Mucosa of stomach (tissue), 1 donor: ENCODE results near the gene HNRNPUL1.

Experiments
- H3K27me3 ChIP-seq: one replicate; pipeline ENCODE4 v1.7.0; 2013; ENCODE audit warnings: mild to moderate bottlenecking, low read length; ENCODE audit not compliant: control insufficient read depth, insufficient read depth
- H3K36me3 ChIP-seq: one replicate; pipeline ENCODE4 v1.7.0; 2013; ENCODE audit warnings: low read length; ENCODE audit not compliant: control insufficient read depth, insufficient read depth
- H3K4me1 ChIP-seq: one replicate; pipeline ENCODE4 v1.7.0; 2013; ENCODE audit warnings: mild to moderate bottlenecking, low read length; ENCODE audit not compliant: control insufficient read depth, insufficient read depth
- H3K4me3 ChIP-seq: one replicate; pipeline ENCODE4 v1.7.0; 2013; ENCODE audit warnings: low read length
- H3K9ac ChIP-seq: one replicate; pipeline ENCODE4 v1.7.0; 2013; ENCODE audit warnings: mild to moderate bottlenecking, low read length, moderate library complexity
- H3K9me3 ChIP-seq: one replicate; pipeline ENCODE4 v1.7.0; 2013; ENCODE audit warnings: mild to moderate bottlenecking, low read length, moderate library complexity; ENCODE audit not compliant: control insufficient read depth
- donor health status: Pancreatic carcinoma.

Gene HNRNPUL1

DNA sequence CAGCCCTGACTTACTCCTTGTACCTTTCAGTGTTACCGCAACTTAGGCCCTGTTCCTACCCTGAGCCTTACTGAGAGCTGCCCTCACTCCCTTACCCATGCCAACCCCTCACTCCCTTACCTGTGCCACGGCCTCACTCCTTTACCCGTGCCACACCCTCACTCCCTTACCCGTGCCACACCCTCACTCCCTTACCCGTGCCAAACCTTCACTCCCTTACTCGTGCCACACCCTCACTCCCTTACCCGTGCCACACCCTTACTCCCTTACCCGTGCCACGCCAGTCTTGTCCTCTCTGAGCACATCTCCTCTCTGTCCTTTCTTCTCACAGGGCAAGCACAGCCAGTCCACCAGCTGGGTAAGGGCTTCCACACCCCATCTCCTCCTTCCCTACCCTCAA lies 24.8 kb upstream of the HNRNPUL1 start:
- Histone ChIP-seq H3K4me3 (no peak overlapping the region), H3K4me1 (peaks cover 8% of the 10 kb centered on the region), H3K9me3 (no peaks in the 10 kb centered on the region), H3K36me3 (no peaks in the 10 kb centered on the region), H3K27me3 (peaks cover 7% of the 10 kb centered on the region), H3K9ac (no peak overlapping the region)

DNA sequence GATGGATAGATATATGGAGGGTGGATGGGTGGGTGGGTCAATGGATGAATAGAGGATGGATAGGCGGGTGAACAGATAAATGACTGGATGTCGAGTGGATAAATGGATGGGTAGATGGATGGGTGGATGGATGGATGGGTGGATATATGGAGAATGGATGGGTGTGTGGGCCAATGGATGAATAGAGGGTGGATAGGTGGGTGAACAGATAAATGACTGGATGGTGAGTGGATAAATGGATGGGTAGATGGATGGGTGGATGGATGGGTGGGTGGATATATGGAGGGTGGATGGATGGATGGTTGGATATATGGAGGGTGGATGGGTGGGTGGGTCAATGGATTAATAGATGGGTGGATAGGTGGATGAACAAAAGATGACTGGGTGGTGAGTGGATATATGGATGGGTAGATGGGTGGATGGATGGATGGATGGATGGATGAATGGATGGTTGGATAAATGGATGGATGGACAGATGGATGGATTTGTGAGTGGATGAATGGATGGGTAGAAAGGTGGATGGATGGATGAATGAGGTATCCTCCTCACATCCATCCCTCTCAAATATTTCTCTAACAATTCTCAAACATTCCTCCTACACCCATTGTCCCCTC lies 24.1 kb upstream of the HNRNPUL1 start:
- H3K9ac ChIP-seq = no peak overlapping the region
- no peaks in the 10 kb centered on the region for H3K9me3 ChIP-seq
- H3K36me3 ChIP-seq = no peaks in the 10 kb centered on the region
- H3K27me3 ChIP-seq = peaks cover 7% of the 10 kb centered on the region
- H3K4me3 ChIP-seq = no peak overlapping the region
- peaks cover 8% of the 10 kb centered on the region for H3K4me1 ChIP-seq

DNA sequence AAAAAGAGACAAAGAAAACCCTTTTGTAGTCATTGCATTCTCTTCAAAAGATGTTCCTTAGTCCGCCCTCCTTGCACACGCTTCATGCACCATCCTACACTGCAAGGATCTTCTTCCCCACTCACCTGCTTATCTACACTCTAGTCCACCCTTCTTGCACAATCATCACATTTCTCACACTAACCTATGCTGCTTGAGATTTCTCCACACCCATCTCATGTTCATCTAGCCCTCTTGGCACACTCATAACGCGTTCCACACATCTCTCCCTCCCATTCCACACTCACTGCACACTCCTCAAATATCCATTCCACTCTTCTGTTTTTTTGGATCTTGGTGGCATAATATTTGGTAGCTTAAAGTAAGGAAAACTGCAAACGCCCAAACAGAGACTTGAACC lies 22.3 kb upstream of the HNRNPUL1 start:
- Histone ChIP-seq H3K9me3 (no peaks in the 10 kb centered on the region), H3K9ac (no peak overlapping the region), H3K4me3 (no peak overlapping the region), H3K36me3 (no peaks in the 10 kb centered on the region), H3K27me3 (peaks cover 7% of the 10 kb centered on the region), H3K4me1 (peaks cover 8% of the 10 kb centered on the region)

DNA sequence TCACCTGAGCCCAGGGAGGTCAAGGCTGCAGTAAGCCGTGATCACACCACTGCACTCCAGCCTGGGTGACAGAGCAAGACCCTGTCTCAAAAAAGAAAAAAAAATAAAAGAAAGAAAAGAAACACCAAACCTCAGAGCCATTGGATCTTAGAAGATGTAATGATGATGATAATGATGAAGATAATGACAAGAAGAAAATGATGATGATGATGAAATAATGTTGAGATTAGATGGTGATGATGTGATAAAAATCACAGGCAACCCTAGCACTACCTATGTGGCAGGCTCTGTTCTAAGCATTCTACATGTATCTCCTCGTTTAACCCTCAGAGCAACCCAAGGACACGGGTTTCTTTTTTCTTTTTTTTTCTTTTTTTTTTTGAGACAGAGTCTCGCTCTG lies 20.1 kb upstream of the HNRNPUL1 start:
- H3K4me1 ChIP-seq = peaks cover 5% of the 10 kb centered on the region
- no peaks in the 10 kb centered on the region for H3K36me3 ChIP-seq
- peaks cover 3% of the 10 kb centered on the region for H3K27me3 ChIP-seq
- no peaks in the 10 kb centered on the region for H3K9me3 ChIP-seq
- no peak overlapping the region for H3K4me3 ChIP-seq
- no peak overlapping the region for H3K9ac ChIP-seq

DNA sequence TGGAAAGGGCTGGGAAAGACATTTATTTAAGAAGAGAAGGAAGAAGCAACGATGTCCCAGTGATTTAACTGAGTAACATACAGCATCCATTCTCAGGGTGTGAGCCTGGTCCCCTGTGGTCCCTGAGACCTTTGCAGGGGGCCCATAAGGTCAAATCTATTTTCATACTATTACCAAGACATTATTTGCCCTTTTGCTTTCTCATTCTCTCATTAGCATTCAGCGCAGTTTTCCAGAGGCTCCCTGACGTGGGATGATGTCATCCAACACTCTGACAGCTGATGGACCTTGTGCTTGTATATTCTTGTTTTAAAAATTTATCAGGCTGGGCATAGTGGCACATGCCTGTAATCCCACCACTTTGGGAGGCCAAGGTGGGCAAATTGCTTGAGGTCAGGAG lies 18.3 kb upstream of the HNRNPUL1 start:
- Histone ChIP-seq H3K9me3 (no peaks in the 10 kb centered on the region), H3K36me3 (no peaks in the 10 kb centered on the region), H3K27me3 (no peaks in the 10 kb centered on the region)

DNA sequence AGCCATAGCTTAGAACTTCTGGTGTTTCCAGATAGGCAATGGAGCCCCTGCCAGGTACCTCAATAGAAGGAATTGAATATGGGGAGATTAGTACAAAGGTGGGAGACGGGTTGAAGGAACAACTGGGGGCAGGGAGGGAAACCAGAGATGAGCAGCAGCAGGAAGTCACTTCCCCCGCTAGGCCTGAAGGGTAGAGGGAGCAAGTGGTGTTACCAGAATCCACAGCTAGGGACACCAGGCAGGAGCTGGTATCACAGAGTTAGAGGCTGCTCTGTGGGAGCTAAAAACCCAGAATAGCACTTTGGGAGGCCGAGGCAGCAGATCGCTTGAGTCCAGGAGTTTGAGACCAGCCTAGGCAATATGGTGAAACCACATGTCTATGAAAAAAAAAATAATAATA lies 15.3 kb upstream of the HNRNPUL1 start:
- no peak overlapping the region for H3K4me3 ChIP-seq
- H3K36me3 ChIP-seq = no peaks in the 10 kb centered on the region
- no peaks in the 10 kb centered on the region for H3K4me1 ChIP-seq
- no peaks in the 10 kb centered on the region for H3K27me3 ChIP-seq
- H3K9ac ChIP-seq = no peak overlapping the region
- H3K9me3 ChIP-seq = no peaks in the 10 kb centered on the region

More for the DNA sequence above, 18.3 kb upstream of the HNRNPUL1 start:
- no peaks in the 10 kb centered on the region for H3K4me1 ChIP-seq
- H3K4me3 ChIP-seq = no peak overlapping the region
- H3K9ac ChIP-seq = no peak overlapping the region

DNA sequence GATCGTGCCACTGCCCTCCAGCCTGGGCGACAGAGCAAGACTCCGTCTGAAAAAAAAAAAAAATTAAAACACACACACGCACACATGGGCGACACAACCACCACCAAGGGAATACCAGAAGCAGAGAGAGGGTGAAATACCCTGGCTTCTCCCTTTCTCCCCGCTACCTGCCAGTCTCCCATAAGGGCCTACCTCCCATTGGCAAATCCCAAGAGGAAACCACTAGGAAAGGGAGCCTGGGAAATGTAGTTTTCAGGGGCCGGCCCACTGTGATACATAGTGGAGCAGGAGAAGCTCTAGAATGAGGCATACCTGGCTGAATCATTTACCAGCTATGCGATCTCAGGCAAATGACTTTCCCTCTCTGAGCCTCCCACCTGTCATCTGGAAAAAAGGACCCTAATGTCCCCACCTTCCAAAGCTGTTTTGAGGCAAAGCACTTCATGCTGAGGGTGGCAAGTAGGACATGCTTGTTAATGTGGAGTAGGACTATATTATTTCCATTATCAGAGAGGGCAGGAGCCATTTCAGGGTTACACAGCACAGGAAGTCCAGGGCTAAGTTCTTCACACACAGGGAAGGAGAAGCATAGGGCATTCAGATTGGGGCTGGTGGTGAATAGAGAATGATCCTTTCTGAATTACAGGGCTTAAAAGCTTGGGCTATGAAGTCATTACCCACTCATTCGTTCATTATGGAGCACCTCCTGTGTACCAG lies 14.3 kb upstream of the HNRNPUL1 start:
- no peak overlapping the region for H3K4me3 ChIP-seq
- no peaks in the 10 kb centered on the region for H3K27me3 ChIP-seq
- H3K9me3 ChIP-seq = no peaks in the 10 kb centered on the region
- no peaks in the 10 kb centered on the region for H3K4me1 ChIP-seq
- H3K36me3 ChIP-seq = no peaks in the 10 kb centered on the region
- no peak overlapping the region for H3K9ac ChIP-seq

DNA sequence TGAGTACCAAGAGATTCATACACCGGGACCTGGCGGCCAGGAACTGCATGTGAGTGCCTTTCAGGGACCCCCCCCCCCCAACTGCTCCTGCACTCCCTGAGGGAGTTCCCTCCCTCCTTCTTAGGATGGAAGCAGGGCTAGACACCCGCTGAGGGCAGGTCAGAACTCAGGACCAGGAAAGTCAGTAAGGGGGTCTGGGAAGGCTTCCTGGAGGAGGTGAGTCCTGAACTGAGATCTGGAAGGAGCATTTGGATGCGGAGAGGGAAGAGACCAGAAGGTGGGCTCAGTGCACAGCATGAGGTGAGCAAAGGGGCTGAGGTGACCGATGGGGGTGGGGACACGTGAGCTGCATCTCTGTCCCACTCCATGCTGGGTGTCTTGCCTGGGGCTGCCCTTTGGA lies 10.5 kb upstream of the HNRNPUL1 start:
- Histone ChIP-seq H3K36me3 (no peaks in the 10 kb centered on the region), H3K9ac (no peak overlapping the region), H3K27me3 (no peaks in the 10 kb centered on the region), H3K4me1 (no peaks in the 10 kb centered on the region), H3K4me3 (no peak overlapping the region), H3K9me3 (no peaks in the 10 kb centered on the region)

DNA sequence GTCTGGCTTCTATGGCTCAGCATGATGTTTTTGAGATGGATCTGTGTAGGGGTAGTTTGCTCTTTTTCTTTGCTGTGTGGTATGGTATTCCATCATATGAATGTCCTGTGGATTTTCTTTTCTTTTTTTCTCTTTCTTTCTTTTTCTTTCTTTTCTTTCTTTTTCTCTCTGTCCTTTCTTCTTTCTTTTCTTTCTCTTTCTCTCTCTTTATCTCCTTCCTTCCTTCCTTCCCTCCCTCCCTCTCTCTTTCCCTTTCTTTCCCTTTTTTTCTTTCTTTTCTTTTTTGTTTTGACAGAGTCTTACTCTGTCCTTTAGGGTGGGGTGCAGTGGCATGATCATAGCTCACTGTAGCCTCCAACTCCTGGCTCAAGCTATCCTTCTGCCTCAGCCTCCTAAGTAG lies 9.0 kb upstream of the HNRNPUL1 start:
- no peaks in the 10 kb centered on the region for H3K27me3 ChIP-seq
- no peak overlapping the region for H3K9ac ChIP-seq
- no peaks in the 10 kb centered on the region for H3K36me3 ChIP-seq
- no peaks in the 10 kb centered on the region for H3K4me1 ChIP-seq
- H3K4me3 ChIP-seq = no peak overlapping the region
- H3K9me3 ChIP-seq = no peaks in the 10 kb centered on the region

DNA sequence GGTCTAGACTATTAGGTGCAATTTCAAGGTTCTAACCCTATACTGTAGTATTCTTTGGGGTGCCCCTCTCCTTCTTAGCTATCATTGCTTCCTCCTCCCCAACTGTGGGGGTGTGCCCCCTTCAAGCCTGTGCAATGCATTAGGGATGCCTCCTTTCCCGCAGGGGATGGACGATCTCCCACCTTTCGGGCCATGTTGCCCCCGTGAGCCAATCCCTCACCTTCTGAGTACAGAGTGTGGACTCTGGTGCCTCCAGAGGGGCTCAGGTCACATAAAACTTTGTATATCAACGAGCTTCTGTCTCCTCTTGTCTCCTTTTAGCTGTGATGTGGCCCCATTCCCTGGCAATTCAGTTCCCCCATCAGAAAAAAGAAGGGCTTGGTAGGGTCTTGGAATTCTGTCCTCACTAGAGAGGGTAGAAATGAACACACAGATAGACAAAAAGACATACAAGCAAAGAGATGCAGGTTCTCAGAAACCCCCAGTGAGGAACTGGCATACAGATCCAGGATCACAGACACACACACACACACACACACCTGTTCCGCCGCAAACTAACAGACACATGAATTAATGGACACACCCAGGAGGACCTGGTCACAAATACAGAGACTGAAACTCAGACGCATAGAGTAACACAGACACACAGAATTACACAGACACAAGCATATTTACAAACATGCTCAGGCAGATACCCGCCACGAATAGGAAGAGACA lies 2.5 kb upstream of the HNRNPUL1 start:
- H3K4me3 ChIP-seq = peak overlapping the region; percentile 51
- H3K27me3 ChIP-seq = no peaks in the 10 kb centered on the region
- H3K9me3 ChIP-seq = no peaks in the 10 kb centered on the region
- peaks cover 14% of the 10 kb centered on the region for H3K4me1 ChIP-seq
- H3K9ac ChIP-seq = peak overlapping the region; percentile 82
- H3K36me3 ChIP-seq = no peaks in the 10 kb centered on the region

DNA sequence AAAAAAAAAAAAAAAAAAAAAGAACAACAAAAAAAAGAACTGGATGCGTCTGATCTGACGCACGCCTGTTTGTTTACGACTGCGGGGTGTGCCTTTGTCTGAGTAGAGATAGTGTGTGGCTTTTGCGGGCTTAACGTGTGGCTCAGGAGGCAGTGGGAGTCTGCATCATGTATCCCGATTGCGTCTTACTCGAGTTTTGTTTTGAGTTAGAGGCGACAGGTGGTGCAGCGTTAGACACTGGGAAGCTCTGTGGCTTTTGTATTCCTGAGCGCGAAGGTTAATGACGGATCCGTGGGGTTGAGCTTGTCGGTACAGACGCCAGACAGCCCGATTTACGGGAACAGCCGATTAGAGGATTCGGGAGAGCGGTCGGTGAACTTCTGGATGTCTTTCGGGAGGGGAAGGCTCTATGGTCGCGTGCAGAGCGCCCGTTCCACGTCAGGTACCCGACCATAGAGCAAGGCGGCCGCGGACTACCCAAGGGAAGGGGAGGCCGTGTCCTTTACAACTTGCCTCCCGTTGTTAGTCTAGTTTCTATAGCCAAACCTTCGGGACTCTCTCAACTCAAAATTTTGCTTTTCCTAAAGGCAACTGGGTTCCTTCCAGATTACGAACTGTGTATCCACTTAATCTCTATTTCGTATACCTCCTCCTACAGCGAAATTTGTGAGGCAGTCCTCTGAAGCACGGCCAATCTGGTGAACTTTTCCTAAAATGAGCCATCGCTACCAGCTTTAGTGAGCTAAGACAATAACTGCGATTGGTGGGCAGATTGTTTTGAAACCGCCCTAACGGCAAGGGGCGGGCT lies 926 bp upstream of the HNRNPUL1 start:
- Histone ChIP-seq H3K9ac (peak overlapping the region; percentile 82), H3K36me3 (no peaks in the 10 kb centered on the region), H3K4me3 (peak overlapping the region; percentile 51), H3K9me3 (no peaks in the 10 kb centered on the region), H3K27me3 (no peaks in the 10 kb centered on the region), H3K4me1 (peaks cover 25% of the 10 kb centered on the region)
